Lung (tissue), 12 donors: Measurements from ENCODE around the gene ADAMTS2. TPM values are rescaled to one million over a fixed set of nuclear protein-coding genes. Genes with fewer than 3 reads are reported as not detected.

Experiments used
- ATAC-seq: fragments of 200-7000 bp; cut with Tn5 transposase; one replicate; pipeline ENCODE4 v1.9.1; 2020; ENCODE audit warnings: moderate number of reproducible peaks; ENCODE audit not compliant: insufficient read depth, low FRiP score
- DNase-seq, 3 donors: peaks; one replicate each; pipeline ENCODE4 v3.0.0-alpha.2; 2013 to 2017
- H3K27ac ChIP-seq, 2 donors: one replicate each; pipeline ENCODE4 v1.5.1; 2013; ENCODE audit warnings: mild to moderate bottlenecking in 2 of 2, moderate library complexity in 2 of 2, control low read depth in 1 of 2, inconsistent platforms in 1 of 2, low read depth in 1 of 2, low read length in 1 of 2
- H3K27me3 ChIP-seq, 3 donors: one replicate each; pipeline ENCODE4 v1.5.1; 2013; ENCODE audit warnings: low read length in 2 of 3; ENCODE audit not compliant: control insufficient read depth in 3 of 3, insufficient read depth in 3 of 3
- H3K36me3 ChIP-seq, 4 donors: one replicate each; pipeline ENCODE4 v1.5.1; 2013; ENCODE audit warnings: low read length in 4 of 4, mild to moderate bottlenecking in 1 of 4, moderate library complexity in 1 of 4; ENCODE audit not compliant: control insufficient read depth in 4 of 4, insufficient read depth in 4 of 4
- H3K4me1 ChIP-seq, 5 donors: one replicate each; pipeline ENCODE4 v1.5.1; 2013; ENCODE audit warnings: low read length in 5 of 5, mild to moderate bottlenecking in 2 of 5, moderate library complexity in 1 of 5; ENCODE audit not compliant: control insufficient read depth in 5 of 5, insufficient read depth in 5 of 5
- H3K4me3 ChIP-seq: one replicate; pipeline ENCODE4 v1.5.1; 2013; ENCODE audit warnings: mild to moderate bottlenecking, control low read depth, moderate library complexity
- H3K9ac ChIP-seq, 2 donors: one replicate each; pipeline ENCODE4 v1.5.1; 2013; ENCODE audit warnings: low read length in 2 of 2, control low read depth in 1 of 2; ENCODE audit not compliant: insufficient read depth in 1 of 2
- H3K9me3 ChIP-seq, 4 donors: one replicate each; pipeline ENCODE4 v1.5.1; 2013; ENCODE audit warnings: low read length in 3 of 4, mild to moderate bottlenecking in 1 of 4, moderate library complexity in 1 of 4; ENCODE audit not compliant: control insufficient read depth in 4 of 4, insufficient read depth in 3 of 4
- CTCF ChIP-seq: IDR thresholded peaks from 2 replicates; pipeline ENCODE4 v1.5.1; 2012; ENCODE audit warnings: mild to moderate bottlenecking; ENCODE audit errors: control extremely low read depth, extremely low read depth
- WGBS, 2 donors: extraction: QIAGEN DNeasy Blood & Tissue Kit; methylation state at CpG; one replicate each; pipeline ENCODE4 v1.1.7; 2013; 5-methylcytosine and 5-hydroxymethylcytosine counted together
- polyA plus RNA-seq, 2 donors: library from polyadenylated mRNA; stranded (reverse); fragments of 200-250 nt; gene quantifications; one replicate each; pipeline ENCODE4 v1.2.1, GENCODE V29; 2013
- total RNA-seq, 2 donors: library from RNA; depleted of rRNA in 1 of 2; stranded (reverse); fragments of >200 nt in 1 of 2; gene quantifications; one replicate each; pipeline ENCODE4 v1.2.1, GENCODE V29; 2014 to 2021
- donor health status: control.
- donor health status: control.
- donor health status: Bipolar disorder and iron deficiency.
- donor health status: healthy.
- donor health status: DM: yes; HTN: yes; CAD: no.

The ADAMTS2 gene
- total and polyA plus RNA-seq, 4 donors = 9.3 to 45.5 (median 28.7) TPM

- ATAC-seq = no peak
- no peak overlapping the region for H3K27ac ChIP-seq
- H3K4me3 ChIP-seq = no peak overlapping the region
- no peaks in the 10 kb centered on the region for H3K36me3 ChIP-seq
- WGBS, 2 donors = 89 to 91% methylated on average over 23 of the region's 23 CpGs
- TF ChIP-seq CTCF = no peak
- H3K4me1 ChIP-seq = peaks cover 0 to 22% (median 5%) of the 10 kb centered on the region in 5 donors
- no peak for DNase-seq
- peaks cover 0 to 3% (median 0%) of the 10 kb centered on the region in 3 donors for H3K27me3 ChIP-seq
- no peak overlapping the region for H3K9ac ChIP-seq
- H3K9me3 ChIP-seq = peaks cover 0 to 19% (median 0%) of the 10 kb centered on the region in 4 donors
Observed at GRCh38 chr5:179239256-179240135, 105.8 kb downstream of the ADAMTS2 start.

- 85 to 88% methylated on average over 8 of the region's 8 CpGs for WGBS, 2 donors
- TF ChIP-seq CTCF = no peak
- H3K4me3 ChIP-seq = no peak overlapping the region
- peaks cover 0 to 17% (median 5%) of the 10 kb centered on the region in 5 donors for H3K4me1 ChIP-seq
- H3K27ac ChIP-seq = no peak overlapping the region
- H3K27me3 ChIP-seq = peaks cover 0 to 3% (median 0%) of the 10 kb centered on the region in 3 donors
- peaks cover 0 to 19% (median 0%) of the 10 kb centered on the region in 4 donors for H3K9me3 ChIP-seq
- H3K36me3 ChIP-seq = no peaks in the 10 kb centered on the region
- DNase-seq = no peak
- no peak overlapping the region for H3K9ac ChIP-seq
- ATAC-seq = no peak
Observed at GRCh38 chr5:179238628-179238970, 106.7 kb downstream of the ADAMTS2 start.

GRCh38 chr5:179237770-179238627 lies 107.3 kb downstream of the ADAMTS2 start:
- Histone ChIP-seq H3K9me3 (peaks cover 0 to 19% (median 0%) of the 10 kb centered on the region in 4 donors), H3K27ac (no peak overlapping the region), H3K9ac (no peak overlapping the region), H3K4me1 (peaks cover 0 to 13% (median 5%) of the 10 kb centered on the region in 5 donors), H3K36me3 (no peaks in the 10 kb centered on the region), H3K4me3 (no peak overlapping the region), H3K27me3 (peaks cover 0 to 3% (median 0%) of the 10 kb centered on the region in 3 donors)
- no peak for ATAC-seq
- DNase-seq = no peak
- no peak for TF ChIP-seq CTCF
- WGBS, 2 donors = 91% methylated on average over 26 of the region's 26 CpGs
